Measurements from ENCODE around the gene COBL. TPM values are rescaled to one million over a fixed set of nuclear protein-coding genes. Genes with fewer than 3 reads are reported as not detected.
"Not testable (repeated sequence)": the region's sequence is repeated elsewhere in the genome, so short reads cannot be mapped to it uniquely, and the experiment has no call there.

The COBL gene
- total RNA-seq, 1 experiment from 2014 or later: 0.46 TPM

DNA sequence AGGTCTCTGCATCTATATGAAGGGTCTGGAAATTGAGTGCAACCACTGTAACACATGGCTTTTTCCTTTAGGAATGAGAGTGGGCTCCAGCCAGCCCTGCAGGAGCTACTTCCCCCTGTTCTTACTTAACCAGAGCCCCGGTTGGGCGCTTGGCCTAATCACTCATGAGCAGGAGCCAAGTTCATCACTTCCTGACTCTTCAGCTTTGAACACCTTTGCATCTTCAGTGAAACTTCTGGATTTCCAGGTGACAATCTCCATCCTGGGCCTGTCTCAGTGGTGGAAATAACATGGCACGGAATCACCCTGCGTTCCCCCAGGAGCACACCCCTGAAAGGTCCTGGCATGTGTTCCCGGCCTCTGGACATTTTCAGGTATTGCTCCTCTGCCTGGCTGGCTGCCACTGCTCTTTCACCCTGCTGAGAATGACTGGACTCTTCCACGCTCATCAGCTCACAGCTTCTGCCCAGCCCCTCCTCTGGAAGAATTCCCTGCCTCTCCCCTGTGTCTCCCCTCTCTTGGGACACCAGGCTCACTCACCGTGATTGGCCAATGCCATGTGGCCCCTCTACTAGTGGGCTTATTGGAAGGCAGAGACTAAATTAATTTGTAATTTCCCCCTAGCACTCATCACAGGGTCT lies 304.8 kb downstream of the COBL start:
- DNase-seq (ENCODE audit: low read depth): no peak

DNA sequence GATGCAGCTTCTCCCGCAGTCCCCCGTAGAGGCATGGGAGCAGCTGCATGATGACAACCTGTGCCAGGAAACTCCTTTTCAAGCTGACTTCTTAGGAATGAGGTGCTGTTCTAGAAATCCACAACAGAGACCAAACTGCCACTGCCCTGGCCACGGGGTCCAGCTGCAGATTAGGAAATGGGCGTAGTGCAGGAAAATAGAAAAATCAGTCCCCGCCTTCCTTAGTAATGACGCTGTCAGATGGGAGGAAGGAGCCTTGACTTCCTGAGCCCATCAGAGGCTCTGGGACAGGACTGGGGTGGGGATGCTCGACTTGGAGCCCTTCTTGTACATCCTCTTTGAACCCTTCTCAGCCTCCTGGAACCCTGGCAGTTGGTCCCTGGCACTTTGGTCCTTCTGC lies 306.1 kb downstream of the COBL start:
- no peak for DNase-seq (ENCODE audit: low read depth)

DNA sequence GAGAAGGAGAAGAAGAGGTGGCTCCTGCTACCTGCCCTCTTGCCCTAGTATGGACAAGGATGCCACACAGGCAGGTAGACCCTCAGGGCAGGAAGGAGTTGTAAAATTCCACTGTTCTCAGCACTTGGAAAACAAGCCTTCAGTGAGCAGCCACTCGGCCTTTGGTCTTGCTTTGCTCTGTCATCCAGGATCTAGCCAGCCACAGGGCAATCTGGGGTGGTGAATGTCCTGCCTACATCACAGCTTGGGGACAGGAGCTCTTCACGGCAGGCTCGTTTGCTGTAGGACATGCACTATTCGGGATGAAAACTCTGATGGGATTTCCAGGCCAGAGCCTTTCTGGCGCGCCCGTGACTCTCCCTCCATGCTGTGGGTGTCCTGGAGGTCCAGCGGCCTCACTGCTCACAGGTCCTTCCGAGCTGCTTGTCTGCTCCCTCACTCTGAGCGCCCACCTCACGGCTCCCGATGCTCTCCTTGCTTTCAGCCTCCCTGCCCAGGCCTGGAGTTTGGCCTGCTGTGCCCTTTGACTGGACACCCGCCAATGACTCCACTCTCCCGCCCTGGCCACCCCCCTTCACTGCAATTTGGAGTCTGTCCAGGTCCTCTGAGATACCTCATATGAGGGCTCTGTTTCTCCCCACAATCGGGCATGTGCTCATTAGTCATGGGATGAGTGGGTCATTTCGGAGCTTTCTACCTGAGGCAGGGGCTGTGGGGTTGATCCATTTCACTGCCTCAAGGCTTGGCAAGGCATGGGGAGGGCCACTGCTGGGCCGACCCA lies 306.7 kb downstream of the COBL start:
- peak; percentile 74 for DNase-seq (ENCODE audit: low read depth)

DNA sequence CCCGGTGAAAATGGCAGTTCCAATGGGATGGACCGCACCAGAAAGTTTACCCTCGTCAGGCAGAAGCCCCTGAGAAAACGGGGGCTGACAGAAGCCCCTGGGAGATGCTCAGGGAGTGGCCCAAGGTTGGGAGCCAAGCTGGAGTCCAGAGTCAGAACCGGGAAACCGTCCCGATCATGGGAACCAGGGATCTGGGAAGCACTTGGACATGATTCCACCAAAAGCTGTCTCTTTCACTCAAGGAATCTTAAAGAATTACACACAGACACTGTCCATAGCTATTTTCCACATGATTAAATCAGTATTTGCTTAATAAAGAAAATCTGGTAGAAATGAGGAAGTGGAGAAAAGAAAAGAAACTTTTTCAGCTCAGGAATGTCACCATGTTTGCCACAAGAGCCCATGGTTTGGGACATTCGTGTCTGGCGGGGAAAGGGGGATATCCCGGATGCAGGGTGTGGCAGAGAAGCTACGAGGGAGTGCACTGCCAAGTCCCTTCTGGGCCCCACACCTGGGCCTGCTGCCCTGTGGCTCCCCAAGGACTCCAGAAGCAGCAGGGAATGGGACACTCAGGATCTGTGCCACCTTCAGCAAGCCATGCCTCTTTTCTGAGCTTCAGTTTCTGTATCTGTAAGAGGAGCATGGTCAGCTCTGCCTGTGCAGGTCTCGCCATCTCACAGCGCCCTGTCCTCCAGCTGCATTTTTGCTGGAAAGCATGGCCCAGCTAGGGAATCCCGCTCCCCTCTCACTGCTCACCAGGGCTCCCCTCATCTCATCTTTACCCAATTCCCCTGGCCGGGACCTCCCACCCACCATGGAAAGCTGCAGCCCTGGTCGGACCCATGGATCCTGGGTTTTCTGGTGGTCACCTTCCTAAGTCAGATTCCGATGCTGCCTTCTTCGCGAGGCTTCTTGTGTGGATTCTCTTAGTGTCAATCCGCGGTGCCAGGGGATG lies 308.8 kb downstream of the COBL start:
- DNase-seq (ENCODE audit: low read depth): no peak

DNA sequence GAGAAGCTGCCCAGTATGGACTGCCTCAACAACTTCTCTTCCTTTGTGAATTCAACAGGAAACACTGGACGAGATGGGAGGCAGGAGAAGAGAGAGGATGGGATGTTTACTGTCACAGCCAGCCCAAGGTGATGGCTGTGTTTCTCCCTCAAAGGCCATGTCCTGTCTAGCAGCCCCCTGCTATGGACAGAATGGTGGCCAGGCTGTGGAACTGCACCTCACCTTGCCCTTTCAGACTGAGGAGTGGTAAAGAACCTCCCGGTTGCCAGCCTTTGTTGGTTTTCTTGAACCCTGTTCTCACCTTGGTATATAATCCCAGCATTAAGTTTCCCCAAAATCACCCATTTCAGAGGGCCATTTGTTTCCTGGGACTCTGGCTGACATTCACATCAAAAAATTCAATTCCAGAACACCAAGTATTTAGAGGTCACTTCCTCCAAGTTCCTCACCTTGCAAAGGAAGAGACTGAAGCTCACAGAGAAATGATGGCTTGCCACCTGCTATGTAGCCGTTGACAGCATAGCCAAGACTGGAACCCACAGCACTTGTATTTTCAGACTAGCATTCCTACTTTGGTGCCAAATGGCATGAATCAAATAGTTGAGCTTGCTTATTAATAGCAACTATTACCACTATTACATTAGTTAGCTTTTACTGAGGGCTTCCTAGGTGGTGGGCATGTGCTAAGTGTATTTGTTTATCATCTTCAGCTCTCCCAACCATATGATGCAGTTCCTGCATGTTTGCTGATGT lies 309.9 kb downstream of the COBL start:
- DNase-seq (ENCODE audit: low read depth): no peak

DNA sequence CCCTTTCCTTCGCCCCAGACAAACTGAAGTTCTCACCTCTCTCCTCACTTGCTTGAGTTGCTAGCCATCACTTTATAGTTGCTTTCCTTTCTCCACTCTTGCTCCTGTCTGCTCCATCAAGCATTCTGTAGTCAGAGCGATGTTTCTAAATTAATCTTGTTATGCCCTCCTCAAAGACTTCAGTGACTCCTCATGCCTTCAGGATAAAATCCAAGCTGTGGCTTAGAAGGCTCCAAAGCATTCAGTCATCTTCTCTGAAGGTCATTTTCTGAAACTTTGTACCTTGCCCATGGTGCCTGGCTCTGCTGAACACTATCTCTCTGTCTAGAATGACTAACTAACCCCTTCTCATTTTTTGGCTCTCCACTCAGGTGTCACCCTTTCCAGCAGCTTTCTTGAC lies 311.5 kb downstream of the COBL start:
- no peak for DNase-seq (ENCODE audit: low read depth)

DNA sequence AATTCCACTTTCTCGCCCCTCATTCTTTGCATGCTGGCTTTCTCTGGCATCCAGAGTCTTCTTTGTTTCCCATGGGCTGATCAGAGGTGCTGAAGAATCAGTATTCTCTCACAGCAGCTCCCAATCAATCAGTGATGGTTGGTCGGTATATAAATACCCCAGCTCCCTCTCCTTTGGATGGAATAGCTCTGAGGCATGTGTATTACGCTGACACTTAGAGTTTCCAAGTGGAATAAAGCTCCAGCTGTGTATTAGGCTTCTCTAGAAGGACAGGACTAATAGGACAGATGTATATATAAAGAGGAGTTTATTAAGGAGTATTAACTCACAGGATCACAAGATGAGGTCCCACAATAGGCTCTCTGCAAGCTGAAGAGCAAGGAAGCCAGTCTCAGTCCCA lies 315.7 kb downstream of the COBL start:
- DNase-seq (ENCODE audit: low read depth): no peak

DNA sequence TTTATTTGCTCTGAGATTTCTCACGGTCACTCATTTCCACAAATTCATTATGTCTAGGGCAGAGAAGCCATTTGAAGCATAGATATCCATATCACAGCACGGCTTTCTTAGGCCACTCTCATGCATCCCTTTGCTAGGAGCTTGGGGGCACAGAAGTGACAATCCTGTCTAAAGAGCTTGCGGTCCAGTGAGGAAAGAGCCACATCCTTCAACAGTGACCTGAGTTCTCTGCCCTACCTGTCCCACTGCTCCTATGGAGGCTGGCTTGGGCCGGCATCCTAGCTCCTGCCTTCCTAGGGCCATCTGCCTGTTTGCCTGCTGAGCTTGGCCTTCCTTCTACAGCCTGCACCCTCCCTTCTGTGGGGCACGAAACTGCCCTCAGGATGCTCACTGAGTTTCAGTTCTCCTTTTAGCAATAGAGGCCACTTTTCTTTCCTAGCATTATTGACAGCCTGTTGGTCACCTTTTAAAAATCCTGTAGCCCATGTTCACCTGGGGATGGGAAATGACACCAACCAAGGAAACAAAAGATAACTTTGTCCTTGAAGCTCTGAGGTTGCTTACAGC lies 321.8 kb downstream of the COBL start:
- no peak for DNase-seq (ENCODE audit: low read depth)

DNA sequence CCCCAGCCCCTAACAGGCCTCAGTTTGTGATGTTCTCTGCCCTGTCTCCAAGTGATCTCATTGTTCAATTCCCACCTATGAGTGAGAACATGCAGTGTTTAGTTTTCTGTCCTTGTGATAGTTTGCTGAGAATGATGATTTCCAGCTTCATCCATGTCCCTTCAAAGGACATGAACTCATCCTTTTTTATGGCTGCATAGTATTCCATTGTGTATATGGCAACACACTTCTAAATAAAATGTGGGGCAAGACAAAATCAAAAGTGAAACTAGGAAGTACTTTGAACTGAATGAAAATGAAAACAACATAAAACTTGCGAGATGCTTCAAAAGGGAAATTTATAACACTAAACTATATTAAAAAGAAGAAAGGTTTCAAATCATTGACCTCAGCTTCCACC lies 326.4 kb downstream of the COBL start:
- not testable (repeated sequence) for DNase-seq (ENCODE audit: low read depth)

DNA sequence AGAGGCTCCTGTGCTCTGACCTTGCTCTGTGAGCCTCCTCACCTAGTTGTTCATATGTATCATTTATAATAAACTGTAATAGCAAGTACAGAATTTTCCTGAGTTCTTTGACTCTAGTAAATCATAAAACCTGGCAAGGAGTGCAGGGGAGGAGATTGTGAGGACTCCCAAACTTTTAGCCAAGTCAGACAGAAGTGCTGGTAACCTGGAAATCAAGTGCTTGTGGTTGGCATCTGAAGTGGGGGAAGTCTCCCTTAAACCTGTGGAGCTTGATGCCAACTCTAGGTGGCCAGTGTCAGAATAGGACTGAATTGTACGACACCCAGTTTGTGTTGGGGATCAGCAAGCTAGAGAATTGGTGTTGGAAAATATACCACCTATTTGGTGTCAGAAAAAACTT lies 327.6 kb downstream of the COBL start:
- no peak for DNase-seq (ENCODE audit: low read depth)

DNA sequence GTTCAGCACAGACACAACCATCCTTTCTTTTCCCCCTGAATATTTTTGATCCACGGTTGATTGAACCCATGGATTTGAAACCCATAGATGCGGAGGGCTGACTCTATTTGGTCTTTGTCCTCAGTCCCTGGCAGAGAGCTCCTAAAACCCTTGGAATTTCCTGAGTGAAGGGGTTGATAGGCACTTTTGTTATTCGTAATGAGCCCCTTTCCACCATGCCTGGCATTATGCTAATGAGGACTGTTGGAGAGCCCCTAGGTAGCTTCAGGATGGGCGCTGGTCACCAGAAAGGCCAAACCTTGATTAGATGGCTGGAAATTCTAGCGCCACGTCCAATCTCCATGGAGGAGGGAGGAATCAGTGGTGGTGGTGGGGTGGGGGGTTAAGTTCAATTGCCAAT lies 328.1 kb downstream of the COBL start:
- no peak for DNase-seq (ENCODE audit: low read depth)

DNA sequence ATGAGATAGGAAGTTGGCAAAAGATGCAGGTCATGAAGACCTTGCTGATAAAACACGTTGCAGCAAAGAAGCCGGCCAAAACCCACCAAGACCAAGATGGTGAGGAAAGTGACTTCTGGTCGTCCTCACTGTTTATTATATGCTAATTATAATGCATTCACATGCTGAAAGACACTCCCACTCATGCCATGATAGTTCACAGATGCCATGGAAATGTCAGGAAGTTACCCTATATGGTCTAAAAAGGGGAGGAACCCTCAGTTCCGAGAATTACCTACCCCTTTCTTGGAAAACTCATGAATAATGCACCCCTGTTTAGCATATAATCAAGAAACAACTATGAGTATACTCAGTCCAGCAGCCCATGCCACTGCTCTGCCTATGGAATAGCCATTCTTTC lies 331.5 kb downstream of the COBL start:
- no peak for DNase-seq (ENCODE audit: low read depth)

DNA sequence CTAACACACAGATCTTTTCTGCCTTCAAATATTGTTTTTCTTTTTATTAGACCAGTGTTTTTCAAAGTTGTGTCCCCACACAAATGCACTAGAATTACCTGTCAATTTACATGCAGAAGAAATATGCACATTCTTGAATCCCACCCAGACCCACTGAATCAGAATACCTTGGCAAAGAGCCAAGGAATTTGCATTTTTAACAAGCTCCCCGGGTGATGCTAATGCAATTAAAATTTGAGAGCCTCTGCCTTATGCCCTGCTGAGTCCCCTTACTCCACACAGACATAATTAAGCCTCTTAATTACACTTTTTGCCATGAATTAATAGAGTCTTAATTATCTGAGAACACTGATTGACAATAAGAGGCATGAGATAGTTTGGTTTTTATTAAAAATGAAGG lies 332.8 kb downstream of the COBL start:
- DNase-seq (ENCODE audit: low read depth): no peak

DNA sequence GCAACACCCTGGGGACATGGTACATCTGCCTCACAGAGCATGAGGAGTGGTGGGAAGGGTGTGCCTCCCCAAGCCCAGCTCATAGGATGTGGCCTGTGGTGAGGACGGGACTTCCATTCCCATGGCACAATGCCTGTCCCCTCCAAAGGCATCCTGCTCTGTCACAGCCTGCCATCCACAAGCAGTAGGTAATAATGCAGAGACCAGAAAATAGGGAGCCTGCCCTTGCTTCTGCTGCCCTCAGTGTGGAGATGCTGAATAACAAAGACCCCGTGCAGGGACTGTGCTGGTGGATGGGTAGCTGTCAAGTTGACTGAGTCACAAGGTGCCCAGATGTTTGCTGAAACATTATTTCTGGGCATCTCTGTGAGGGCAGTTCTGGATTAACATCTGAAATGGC lies 334.0 kb downstream of the COBL start:
- DNase-seq (ENCODE audit: low read depth): peak; percentile 16

DNA sequence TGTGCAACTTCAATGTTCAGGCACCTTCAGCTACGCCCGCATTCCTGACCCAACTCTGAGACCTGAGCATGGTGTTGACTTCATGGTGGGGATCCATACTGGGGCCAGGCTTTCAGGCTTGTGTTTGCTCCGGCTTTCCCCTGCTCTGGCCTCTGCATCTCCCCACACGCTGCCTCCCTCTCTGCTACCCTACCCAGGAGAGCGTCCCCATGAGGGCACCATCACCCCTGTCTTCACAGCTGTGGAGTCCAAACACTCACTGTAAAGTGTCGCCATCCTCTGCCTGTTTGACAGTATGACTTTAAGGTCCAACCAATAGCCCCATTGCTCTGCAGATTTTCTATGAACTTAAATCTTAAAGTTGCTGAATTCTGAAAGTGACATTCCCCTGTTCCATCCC lies 334.9 kb downstream of the COBL start:
- DNase-seq (ENCODE audit: low read depth): no peak

DNA sequence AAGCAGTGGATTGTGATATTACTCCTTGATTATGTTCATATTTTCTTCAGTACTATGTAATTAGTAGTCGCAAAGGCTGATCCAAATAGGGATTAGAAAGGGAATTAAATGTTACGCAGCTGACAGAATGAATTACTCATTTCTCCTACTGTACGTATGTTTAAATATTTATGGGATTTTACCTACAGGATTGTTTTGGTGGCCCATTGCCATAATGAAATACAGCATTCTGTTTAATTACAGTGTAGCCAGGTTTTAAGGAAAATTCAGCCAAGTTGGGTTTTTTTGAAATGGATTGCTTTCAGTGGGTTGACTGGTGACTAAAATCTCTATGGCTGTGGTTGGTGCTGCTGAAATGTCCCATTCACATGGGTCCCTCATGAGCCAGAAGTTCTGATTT lies 336.2 kb downstream of the COBL start:
- no peak for DNase-seq (ENCODE audit: low read depth)

DNA sequence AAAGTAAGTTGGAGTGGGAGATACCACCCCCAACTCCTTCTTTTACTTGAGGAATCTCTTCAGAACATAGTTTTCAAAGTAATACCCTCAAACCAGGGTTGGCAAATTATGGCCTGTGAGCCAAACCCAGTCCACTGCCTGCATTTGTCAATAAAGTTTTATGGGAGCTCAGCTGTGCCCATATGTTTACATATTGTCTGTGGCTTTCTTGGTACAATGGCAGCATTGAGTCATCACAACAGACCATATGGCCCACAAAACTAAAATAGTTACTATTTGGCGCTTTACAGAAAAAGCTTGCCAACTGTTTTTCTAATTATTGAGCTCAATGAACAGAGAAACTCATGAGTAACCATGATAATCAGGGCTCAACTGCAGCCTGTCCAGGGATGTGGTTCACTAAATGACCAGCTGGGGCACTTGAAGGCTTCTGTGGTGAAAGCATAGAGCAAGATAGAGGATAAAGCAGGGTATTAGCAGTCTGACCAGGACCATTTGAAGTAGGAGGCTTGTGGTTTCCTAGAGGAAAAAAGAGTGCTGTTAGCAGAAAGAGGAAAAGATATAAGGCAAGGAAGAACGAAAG lies 337.9 kb downstream of the COBL start:
- DNase-seq (ENCODE audit: low read depth): peak; percentile 77

DNA sequence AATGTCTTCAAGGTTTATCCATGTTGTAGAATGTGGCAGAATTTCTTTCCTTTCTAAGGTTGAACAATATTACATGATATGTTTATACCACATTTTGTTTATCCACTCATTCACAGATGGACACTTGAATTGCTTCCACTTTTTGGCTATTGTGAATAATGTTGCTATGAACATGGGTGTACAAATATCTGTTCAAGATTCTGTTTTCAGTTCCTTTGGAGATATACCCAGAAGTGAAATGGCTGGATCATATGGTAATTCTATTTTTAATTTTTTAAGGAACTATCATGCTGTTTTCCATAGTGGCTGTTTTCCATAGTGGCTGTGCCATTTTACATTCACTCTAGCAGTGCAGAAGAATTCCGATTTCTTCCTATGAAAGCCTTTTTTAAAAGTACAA lies 339.2 kb downstream of the COBL start:
- DNase-seq (ENCODE audit: low read depth): no peak

DNA sequence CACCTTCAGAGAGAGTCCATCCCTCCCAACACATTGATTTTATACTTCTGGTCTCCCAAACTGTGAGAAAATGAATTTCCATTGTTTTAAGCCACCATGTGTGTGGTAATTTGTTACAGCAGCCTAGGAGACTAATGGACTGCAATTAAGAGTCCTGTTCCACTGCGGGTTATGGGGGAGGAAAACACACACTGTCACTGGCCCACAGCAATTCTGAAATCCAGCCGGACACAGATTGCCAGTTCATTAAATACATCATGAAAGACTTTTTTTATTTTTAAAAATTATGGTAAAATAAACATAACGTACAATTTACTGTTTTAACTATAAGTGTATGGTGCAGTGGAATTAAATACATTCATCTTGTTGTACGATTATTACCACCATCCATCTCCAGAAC lies 340.5 kb downstream of the COBL start:
- DNase-seq (ENCODE audit: low read depth): no peak

DNA sequence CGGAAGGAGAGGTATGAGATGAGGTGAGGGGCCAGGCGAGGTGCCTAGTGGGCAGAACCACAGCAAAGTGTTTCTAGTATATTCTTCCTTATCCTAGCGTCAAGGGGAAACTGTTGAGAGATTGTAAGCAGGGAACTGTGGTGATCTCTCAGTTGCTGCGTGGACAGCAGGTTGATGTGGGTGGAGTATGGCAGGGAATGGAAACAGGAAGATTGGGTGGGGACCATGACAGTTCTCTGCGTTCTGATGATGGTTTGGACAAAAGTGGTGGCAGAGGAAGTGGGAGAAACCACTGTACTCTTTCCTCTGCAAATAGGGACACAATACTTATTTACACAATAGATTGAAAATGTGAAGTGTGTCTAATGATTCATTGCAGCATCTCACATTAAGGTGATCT lies 342.4 kb downstream of the COBL start:
- no peak for DNase-seq (ENCODE audit: low read depth)

DNA sequence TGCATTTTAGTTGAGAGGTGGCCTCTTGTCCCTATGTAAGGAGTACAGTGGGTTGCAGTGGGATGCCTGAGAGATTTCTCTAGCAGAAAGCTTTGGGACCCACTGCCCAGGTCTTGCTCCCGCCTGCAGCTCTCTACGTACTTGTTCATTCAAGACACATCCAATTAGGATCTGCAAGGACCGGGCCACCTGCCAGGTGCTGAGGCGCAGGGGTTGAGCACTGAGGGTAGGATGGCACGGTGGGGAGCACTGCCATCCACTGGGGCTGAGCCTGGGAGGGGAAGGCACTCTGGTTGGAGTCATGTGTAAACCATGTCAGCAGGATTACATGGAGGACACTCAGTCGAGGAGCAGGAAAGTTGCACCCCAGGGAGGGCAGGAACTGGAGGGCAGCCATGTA lies 342.8 kb downstream of the COBL start:
- DNase-seq (ENCODE audit: low read depth): no peak
